ENCODE results near the gene ARMCX5. TPM values are rescaled to one million over a fixed set of nuclear protein-coding genes. Genes with fewer than 3 reads are reported as not detected.

The ARMCX5 gene
- 8.7 to 13.3 TPM (median 10.4 TPM) in 5 replicates for total RNA-seq (2022; extraction: Qiagen RNA extraction; ENCODE audit: low read depth)

GRCh38 chrX:102599084-102599950 is at the start of gene ARMCX5:
ARMCX5 (plus strand) TSS chrX:102599515; CDS start chrX:102602142, 2,627 bp downstream.

DNA sequence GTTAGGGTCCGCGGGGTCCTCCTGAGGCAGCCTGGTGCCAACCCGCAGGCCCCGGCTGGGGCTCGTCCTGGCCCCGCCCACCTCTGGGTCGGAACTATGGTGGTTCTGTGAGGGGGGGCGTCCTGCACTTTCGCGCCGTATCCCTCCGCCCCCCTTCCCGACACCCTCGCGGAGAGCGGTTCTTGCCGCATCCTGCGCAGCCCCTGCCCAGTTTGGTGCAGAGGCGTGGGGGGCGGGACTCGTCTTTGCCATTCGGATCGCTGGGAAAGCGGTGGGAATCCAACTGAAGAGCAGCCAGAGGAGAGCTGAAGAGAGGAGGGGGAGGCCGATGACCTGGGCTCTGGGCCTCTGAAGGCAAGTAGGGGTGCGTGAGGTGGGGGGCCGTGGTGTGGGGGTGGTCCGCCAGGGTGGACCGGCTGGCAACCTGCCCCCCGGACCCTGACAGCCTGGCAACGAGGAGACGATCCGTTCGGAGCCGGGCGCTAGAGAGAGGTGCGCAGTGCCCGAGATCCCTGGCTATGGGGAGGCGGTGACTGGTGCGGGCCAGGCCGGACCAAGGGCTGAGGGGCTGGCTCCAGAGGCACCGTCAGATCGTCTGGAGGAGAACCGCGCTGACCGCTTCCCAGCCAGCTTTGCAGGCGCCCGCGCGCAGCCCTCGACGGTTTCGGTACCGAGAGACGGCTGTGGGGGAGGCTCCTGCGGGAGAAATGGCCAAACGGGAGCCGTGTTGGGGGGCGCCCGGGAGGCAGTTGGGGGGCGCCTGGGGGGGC is 52.1 kb downstream of the ARMCX5 start, which contains the start of gene GPRASP1:
GPRASP1 (plus strand) TSS at position 242 of the 770 bp plus-strand sequence. CDS start 2,431 bp downstream, outside the sequence.

Other genes starting within 250 kb of the ARMCX5 start
- gene NXF2B, start 159.5 kb upstream of the ARMCX5 start, total RNA-seq (2022; extraction: Qiagen RNA extraction; ENCODE audit: low read depth) = not detected in 5 replicates
- not detected in 5 replicates for gene TCP11X2, start 127.7 kb upstream of the ARMCX5 start, total RNA-seq (2022; extraction: Qiagen RNA extraction; ENCODE audit: low read depth)
- 0.47 to 0.85 TPM (median 0.80 TPM) in 5 replicates for gene TMSB15A, start 82.8 kb upstream of the ARMCX5 start, total RNA-seq (2022; extraction: Qiagen RNA extraction; ENCODE audit: low read depth)
- gene GPRASP1, start 52.0 kb downstream of the ARMCX5 start, total RNA-seq (2022; extraction: Qiagen RNA extraction; ENCODE audit: low read depth) = 0.19 to 0.45 TPM (median 0.22 TPM) in 5 replicates
- 4.6 to 6.3 TPM (median 5.4 TPM) in 5 replicates for gene GPRASP2, start 112.9 kb downstream of the ARMCX5 start, total RNA-seq (2022; extraction: Qiagen RNA extraction; ENCODE audit: low read depth)
- gene GPRASP3, start 121.2 kb downstream of the ARMCX5 start, total RNA-seq (2022; extraction: Qiagen RNA extraction; ENCODE audit: low read depth) = 2.4 to 4.4 TPM (median 3.2 TPM) in 5 replicates